ENCODE measurements around the gene ERN1.
A peak's percentile ranks its signal among the peaks of the same experiment; 100 is the strongest.

Gene ERN1

DNA sequence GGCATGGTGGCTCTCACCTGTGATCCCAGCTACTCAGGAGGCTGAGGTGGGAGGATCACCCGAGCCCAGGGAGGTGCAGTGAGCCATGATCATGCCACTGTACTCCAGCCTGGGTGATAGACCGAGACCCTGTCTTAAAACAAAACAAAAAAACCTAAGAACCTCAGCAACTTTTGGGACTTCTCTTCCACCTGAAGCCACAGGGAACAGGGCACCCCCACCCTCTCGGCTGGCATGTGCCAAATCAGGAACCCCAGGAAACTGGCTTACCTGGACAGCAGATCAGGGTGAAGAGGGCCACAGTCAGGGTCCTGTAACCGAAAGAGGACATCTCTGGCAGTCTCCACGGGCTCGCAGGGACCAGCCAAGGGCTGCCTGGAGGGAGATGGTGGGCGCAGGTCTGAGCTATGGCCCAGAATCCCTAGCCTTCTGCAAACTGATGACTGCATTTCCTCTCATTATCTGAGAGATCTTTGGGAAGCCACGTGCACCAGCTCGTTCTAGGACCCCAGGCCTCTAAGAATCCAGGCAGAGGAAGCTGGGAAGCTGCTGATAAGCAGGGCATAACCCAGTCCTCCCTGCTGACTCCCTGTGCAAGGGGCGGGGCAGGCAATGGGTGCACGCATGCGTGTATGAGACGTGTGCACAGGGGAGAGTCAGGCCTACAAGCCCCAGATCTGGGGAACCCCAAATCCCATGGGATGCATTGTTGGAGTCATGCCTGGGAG, 123.4 kb downstream of the ERN1 start:
- no peak for FAIRE-seq
- no peak for DNase-seq (ENCODE audit: low spot score)

DNA sequence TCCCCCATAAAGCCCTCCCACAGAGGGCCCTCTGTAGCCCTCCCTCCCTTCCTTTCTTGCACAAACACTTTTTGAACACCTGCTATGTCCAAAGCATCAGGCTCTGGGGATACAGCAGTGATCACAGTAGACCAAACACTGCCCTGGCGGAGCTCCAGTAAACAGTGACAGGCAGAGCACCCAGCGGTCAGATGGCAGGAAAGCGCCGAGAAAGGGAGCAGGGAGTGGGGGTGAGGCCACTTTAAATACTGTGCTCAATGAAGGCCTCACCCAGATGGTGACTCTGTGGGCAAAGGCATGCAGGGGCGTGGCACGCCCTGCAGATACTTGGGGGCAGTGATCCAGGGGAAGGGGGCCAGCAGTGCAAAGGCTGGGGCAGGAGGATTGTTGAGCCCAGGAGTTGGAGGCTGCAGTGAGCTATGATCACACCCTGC, 124.2 kb downstream of the ERN1 start:
- FAIRE-seq = peak; percentile 94

DNA sequence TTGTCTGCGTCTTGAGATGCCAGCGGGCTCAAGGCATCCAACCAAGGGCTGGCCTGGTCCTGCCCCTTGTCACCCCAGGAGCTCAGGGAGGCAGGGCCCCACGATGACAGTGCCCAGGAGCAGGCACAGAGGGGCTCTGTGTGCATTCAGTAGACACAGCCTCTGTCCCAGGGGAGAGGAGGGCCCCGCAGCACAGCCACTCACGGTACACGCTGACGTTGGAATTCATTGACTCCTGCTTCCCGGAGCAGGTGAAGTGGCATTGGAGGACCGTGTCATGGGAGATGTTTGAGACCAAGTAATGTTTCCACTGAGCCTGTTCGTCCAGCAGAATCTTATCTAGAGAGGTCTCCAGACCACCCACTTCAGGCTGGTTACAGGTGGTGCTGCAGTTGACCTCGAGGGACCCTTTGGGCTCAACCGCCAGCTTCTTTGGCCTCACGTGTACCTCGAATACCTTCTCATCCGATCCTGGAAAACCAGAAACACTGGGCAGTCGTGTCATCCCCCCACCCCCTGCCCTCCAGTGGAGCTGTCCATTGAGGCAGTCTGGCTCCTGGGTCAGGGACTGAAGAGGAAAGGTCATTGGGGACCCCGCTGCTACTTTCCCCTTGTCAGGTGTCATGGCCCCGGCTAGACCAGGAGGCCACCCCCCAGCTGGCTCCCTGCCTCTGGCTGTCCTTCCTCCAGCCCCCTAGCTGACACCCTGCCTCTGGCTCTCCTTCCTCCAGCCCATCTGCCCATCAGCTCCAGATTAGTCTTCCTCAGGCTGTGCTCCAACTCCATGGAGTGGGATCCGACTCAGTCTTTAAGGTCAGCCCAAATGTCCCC, 124.8 kb downstream of the ERN1 start:
- DNase-seq (ENCODE audit: low spot score) (no peak), FAIRE-seq (no peak)

More for the DNA sequence above, 124.2 kb downstream of the ERN1 start:
- DNase-seq (ENCODE audit: low spot score) = peak; percentile 84

DNA sequence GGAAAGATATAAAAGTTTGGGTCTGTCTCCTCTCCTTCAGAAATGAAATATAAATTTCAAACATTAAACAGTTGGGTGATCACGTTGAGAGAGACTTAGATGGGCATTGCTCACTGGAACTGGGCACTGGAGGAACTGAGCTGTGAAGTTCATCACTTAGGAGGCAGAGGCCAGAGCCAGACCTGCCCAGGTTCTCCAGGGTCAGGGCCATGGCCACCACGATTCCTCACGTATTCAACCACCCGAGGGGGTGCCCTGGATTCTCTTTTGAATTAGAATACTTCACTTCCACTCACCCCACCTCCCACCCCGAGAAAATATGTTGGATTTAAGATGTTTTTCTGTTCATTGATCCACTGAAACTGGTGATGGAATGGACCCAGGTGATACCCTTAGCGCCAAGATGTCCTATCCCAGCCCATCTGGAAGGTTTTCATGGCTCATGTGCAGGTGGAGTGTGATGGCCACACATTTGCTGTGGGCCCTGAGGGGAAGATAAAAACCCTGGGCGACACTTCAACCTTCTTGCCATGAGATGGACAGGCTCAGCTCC, 125.7 kb downstream of the ERN1 start:
- FAIRE-seq (no peak), DNase-seq (ENCODE audit: low spot score) (no peak)

DNA sequence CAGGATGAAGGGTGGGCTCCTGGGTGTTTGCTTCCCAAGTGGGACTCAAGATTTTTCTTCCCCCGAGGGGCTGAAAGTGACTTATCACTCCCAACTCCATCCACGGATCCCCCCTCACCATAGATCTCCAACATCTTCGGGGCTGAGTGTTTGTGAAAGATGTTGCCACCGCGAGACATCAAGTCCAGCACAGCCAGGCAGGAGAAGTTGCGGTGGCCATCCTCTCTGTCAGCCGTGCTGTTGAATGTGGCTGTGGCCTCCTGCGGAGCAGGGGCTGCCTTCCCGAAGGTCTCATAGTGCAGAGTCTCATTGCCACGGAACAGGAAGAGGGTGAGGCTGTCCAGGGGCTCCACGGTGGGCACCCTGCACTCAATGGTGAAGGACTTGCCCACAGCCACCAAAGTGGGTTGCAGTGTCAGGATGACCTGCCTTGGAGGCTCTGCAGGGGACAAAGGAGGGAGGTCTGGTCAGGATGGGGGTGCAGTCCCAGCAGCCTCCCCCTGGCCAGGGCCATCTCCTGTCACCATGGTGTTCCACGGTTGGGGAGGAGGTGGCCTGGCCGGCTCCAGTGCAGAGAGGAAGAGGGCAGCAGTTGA, 126.3 kb downstream of the ERN1 start:
- FAIRE-seq = peak; percentile 46
- no peak for DNase-seq (ENCODE audit: low spot score)

DNA sequence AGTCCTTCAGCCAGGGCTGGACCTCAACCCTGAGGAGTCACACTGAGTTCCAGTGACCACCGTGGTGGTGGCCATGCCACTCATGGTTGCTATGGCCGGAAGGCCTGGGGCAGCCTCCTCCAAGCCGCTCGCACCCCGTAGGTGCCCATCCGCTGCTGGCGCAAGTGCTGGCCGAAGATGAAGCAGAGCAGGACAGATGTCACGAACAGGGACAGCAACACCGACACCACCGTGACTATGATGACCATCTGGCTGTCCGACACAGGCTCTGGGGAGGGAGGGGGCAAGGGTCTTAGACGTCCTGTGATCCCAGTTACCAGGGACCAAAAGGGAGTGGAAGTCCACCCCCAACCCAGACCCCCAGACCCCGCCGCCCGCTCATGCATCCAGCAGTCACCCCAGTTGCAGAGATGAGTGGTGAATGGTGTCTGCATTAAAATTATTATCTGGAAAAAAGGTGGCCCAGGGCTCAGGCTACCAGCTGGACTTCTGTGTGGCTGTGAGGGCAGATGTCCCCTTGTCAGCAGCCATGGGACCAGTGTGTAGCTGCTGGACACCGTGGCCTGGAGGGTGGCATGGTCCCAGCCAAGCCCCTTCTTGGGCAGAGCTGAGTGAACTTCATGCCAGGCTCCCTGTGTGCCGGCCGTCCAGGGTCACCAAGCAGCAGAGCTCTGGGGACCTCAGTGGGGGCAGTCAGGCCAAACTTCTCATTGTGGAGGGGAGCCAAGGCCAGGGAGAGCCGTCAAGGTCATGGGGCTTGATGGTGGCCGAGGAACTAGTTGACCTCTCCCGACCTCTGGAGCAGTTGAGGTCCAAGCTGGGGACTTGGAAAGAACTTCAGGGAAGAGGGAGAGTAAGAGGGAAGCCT, 127.1 kb downstream of the ERN1 start:
- DNase-seq (ENCODE audit: low spot score) (no peak), FAIRE-seq (peak; percentile 78)

DNA sequence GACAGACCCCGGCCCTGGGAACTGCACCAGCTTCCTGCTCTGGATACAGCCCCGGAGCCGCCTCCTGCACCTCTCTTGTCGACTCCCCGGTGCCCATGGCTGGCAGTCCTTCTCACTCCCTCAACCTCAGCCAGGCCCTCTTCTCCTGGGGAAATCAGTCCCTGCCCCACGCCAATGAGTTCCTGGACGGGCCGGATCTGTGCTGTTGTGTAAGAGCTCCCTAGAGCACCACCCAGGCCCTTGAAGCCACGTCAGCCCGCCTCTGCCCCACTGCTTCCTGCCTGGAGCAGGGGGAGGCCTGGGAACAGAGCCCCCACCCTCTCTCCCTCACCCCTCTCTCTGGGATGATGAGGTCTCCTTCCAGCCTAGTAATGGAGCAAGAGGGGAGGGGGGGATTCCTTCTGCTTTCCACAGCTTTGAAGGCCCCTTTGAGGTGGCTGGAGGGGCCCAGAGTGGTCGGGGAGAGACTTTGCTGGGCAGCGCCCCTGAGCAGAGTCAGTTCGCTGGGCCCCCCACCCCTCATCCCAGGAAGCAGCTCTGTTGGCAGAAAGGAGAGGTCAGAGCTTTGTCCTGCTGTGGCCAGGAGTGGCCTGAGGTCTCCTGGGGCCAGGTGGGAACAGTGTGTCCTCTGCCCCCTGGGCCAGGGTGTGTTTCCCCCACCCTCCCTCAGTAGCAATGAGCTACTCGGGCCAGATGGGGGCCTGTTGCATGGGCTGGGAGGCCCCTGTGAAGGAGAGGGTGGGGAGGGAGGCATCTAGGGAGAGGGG, 128.0 kb downstream of the ERN1 start:
- FAIRE-seq = no peak

DNA sequence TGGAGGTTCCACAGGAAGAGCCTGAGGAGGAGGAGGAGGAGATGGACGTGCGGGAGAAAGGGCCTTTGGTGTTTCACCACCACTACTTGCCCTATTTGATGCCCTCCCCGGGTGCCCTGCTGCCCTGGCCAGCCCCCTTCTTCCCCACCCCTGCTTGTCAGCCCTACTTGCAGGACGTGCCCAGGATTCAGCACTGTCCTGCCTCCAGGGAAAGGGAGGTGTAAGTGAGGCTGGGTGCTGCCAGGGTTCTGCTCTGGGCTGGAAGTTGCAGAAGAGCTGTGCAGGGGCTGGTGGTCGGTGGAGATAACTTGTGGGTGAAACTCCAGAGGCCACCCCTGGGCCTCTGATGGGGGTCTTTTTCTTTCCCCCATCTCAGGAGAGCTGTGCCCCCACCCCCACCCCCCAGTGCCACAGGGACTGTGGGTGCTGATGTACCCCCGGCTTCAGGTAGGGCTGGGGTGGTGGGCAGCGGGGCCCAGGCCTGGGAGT, 128.8 kb downstream of the ERN1 start:
- no peak for DNase-seq (ENCODE audit: low spot score)
- FAIRE-seq = no peak

More for the DNA sequence above, 128.0 kb downstream of the ERN1 start:
- no peak for DNase-seq (ENCODE audit: low spot score)

DNA sequence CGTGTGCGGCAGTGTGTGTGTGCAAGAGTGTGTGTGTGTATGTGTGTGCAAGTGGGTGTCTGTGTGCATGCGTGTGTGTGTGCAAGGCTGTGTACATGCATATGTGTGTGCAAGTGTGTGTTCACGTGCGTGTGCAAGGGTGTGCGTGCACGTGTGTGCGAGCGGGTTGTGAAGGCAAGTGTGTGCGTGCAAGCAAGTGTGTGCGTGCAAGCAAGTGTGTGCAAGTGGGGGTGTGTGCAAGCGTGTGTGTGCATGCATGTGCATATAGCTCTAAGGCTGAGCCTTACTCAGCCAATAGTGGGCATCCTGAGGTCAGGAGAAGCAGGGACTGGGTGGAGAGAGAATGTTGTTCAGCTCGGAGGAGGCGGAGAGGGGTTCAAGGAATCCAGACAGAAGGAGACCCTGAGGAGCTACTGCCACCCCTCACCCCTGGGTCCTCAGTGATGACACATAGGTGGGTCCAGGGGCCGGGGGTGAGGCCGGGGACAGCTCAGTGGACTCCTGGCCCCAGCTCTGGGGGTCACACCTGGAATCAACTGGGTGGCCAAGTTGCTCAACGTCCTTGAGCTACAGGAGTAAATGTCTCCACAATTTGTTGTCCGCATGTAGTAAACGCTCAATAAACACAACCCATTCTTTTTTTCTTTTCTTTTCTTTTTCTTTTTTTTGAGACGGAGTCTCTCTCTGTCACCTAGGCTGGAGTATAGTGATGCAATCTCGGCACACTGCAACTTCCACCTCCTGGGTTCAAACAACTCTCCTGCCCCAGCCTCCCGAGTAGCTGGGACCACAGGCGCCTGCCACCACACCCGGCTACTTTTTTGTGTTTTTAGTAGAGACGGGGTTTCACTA, 130.0 kb downstream of the ERN1 start:
- FAIRE-seq (peak; percentile 99), DNase-seq (ENCODE audit: low spot score) (no peak)

DNA sequence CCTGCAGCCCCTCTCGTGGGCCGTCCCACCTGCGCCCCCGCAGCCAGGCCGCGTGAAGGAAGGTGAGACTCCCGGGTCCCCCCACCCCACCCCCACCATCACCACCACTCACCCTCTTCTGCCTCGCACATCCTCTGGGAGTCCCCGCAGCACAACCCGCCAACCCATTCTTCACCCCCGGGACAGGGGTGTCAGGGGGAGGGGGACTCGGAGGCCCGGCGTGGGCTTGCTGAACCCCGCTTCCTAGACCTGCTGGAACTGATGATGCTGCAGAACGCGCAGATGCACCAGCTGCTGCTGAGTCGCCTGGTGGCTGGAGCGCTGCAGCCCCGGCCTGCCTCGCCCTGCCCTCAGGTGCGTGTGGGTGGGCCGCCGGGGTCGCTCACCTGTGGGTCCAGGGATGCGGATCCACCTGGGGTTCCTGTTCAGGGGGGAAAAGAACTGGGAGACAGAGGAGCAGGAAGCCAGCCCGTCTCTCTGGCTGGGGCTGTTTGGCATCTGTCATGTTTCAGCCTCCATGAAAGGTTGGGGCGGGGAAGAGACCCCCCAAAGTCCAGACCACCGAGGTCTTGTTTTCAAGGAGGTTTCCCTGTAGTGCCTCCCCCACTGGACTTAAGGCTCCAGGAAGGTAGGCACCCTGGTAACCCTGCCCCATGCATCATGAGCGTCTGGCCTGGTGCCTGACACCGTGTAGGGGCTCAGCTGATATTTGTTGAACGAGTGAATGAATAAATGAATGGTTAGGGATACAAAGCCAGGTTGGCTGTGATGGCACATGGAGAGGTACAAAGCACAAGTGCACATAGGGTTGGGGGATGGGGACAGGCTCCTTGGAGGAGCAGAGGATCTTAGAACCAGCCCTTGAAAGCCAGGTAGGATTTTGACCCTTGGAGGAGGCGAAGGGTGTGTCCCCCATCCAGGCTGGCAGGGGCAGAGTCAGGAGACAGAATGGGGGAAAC, 130.9 kb downstream of the ERN1 start:
- no peak for DNase-seq (ENCODE audit: low spot score)
- FAIRE-seq = peak; percentile 44

DNA sequence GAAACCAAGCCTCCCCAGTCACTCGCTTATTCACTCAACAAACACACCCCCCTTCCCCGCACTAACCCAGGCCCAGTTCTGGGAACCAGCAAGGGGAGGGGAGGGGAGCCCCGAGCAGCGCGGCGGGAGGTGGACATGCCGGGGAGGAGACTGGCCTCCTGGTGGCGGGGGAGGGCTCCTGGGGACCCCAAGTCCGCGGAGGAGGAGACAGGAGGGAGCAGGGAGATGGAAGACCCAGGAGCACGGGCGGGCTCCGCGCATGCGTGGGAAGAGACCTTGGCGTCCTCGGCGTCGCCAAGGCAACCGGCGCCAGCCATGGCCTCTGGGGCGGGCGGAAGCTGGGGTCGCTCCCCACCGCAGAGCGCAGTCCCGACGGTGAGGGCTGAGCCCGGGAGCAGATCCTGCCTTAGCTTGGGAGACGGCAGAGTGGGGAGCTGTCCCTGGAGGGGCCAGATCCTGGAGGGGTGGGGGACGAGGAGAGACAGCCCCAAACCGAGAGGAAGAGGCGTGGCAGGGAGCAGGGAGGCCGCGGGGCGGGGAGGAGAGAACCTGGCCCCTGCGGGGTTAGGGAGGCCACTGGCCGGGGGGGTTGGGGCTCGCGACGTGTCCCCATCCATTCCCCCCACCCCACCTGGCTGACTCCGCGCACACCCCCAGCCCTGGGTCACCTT, 131.8 kb downstream of the ERN1 start, which contains the start of gene PRR29:
Gene PRR29 (plus strand): TSS at position 302 of the 671 bp plus-strand sequence. CDS start 14 bp downstream, at position 316.
- DNase-seq (ENCODE audit: low spot score) (peak; percentile 98), FAIRE-seq (peak; percentile 79)

DNA sequence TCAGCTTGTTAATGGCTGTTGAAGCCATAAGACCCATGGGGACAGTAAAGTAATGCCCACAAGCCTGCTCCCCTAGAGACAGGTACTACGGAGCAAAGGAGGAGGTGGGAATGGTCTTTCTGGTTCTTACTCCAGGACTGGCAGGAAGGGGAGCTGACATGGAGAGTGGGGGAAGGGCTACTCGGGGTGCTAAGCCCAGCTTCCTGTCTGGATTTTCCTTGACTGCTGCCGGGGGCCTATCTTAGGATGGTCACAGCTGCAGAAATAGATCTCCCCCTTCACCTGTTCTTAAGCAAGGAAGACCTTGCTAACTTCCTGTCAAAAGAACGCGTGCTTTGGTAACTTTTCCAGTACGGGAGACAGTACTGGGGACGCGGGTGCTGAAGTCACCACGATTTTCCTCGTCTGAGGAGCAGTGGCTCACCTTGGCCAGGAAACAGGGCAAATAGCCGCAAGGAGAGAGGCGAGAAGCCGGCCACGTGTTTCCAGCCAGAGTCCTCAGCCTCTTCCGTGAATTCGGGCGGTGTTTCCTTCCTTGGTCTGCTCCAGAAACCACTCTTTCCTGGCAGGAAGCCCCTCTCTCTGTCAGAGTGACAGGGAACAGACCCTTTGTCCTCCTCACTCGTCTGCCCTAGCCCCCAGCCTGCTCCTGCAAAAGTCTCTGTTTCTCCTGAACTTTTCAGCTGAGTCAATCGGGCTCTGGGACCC, 132.4 kb downstream of the ERN1 start:
- DNase-seq (ENCODE audit: low spot score) = no peak
- FAIRE-seq = peak; percentile 52

DNA sequence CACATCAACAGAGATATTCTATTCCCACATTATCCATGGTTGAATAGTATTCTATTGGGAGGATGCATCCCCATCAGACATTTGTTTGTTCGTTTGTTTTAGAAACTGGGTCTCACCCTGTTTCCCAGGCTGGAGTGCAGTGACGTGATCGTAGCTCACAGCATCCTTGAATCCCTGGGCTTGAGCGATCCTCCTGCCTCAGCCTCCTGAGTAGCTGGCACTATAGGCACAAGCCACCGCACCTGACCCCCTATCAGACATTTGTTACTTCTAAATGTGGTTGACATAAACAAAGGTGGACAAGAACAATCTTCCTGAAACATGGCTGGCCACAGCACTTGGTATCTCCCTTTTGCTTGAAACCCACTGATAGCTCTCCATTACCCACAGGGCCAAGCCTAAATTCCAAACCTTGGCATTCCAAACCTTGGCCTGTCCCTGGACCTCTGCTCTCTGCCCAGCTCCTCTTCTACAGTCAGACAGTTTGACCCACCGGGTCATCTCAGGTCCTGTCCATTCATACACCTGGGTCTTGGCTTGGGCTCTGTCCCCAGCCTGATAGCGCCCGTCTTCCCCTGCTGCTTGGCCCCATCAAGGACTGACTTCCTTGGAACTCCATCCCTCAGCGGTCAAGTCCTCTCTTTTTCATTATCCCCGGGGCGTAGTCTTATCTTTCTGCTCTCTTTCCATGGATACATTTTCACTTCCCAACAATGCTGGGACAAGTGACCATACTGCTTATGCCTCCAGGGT, 133.3 kb downstream of the ERN1 start:
- no peak for FAIRE-seq
- no peak for DNase-seq (ENCODE audit: low spot score)

DNA sequence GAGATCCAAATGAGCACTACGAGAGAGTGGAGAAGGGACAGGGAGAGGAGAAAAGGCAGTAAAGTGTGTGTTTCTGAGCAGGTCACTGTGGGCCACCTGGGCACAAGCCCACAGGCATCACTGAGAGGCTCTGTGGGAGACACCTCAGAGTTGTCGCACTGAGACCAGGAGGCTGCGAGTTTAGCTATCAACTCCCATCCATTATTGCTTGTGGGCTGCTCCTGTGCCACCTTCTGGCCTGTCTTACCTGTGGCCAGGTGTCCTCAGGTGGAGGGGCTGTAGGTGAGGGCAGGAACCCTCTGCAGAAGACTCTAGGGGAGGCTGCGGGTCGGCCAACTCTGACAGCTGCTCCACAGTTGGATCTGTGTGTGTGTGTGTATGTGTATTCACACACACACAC, 134.3 kb downstream of the ERN1 start:
- DNase-seq (ENCODE audit: low spot score) (no peak), FAIRE-seq (no peak)

DNA sequence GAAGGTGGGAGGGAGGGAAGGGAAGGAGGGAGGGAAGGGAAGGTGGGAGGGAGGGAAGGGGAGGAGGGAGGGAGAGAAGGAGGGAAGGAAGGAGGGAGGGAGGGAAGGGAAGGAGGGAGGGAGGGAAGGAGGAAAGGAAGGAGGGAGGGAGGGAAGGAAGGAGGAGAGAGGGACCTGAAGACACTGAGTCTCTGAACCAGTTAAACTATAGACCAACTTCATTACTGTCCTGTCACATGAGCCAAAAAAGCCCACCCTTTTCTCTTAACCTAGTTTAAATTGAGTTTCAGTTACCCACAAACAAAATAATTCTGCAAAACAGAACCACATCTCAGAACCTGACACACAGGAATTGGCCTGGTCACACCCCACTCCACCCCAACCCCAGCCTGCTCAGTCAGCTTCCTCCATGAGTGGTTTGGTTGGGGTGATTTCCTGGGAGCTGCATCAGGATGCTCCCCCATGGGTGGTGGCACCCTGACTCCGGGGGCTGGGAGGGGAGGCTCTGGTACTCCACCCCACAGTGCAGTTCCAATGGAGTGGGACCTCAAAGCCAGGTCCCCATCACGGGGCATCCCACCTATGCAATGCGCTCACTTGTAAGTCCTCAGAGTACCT, 136.5 kb downstream of the ERN1 start:
- DNase-seq (ENCODE audit: low spot score) (no peak), FAIRE-seq (no peak)

Data from urothelium cell line (cell line).